Measurements from ENCODE around the gene LCMT2.

Gene LCMT2

GRCh38 chr15:43329960-43330779, at the start of gene LCMT2:
Gene LCMT2 (minus strand): TSS chr15:43330573. CDS start chr15:43330489, 84 bp downstream.
- H3K4me1 ChIP-seq (ENCODE audit: control insufficient read depth in 2 of 2, insufficient read depth in 2 of 2, low read length in 2 of 2): peaks cover 13 to 19% of the 10 kb centered on the region in 2 donors
- H3K9ac ChIP-seq (ENCODE audit: low read depth in 1 of 2, low read length in 2 of 2): peak within 1 kb of the TSS; percentile 71 to 73
- H3K27ac ChIP-seq (ENCODE audit: low read depth in 2 of 2, low read length in 2 of 2): peak within 1 kb of the TSS; percentile 94 to 97
- H3K36me3 ChIP-seq (ENCODE audit: control insufficient read depth in 2 of 2, insufficient read depth in 2 of 2, low read length in 2 of 2): peaks cover 2 to 3% of the 10 kb centered on the region in 2 donors
- H3K27me3 ChIP-seq (ENCODE audit: control insufficient read depth in 2 of 2, insufficient read depth in 2 of 2, low read length in 2 of 2): no peaks in the 10 kb centered on the region
- peak within 1 kb of the TSS; percentile 89 for H3K4me3 ChIP-seq (ENCODE audit: low read length in 2 of 2)
- no peaks in the 10 kb centered on the region for H3K9me3 ChIP-seq (ENCODE audit: control insufficient read depth in 2 of 2, low read length in 2 of 2)

GRCh38 chr15:43378601-43379000, 48.2 kb upstream of the LCMT2 start:
- Histone ChIP-seq H3K9me3 (ENCODE audit: control insufficient read depth in 2 of 2, low read length in 2 of 2) (no peaks in the 10 kb centered on the region), H3K36me3 (ENCODE audit: control insufficient read depth in 2 of 2, insufficient read depth in 2 of 2, low read length in 2 of 2) (peaks cover 36 to 47% of the 10 kb centered on the region in 2 donors), H3K4me3 (ENCODE audit: low read length in 2 of 2) (no peak overlapping the region), H3K9ac (ENCODE audit: low read depth in 1 of 2, low read length in 2 of 2) (no peak overlapping the region), H3K4me1 (ENCODE audit: control insufficient read depth in 2 of 2, insufficient read depth in 2 of 2, low read length in 2 of 2) (no peaks in the 10 kb centered on the region), H3K27ac (ENCODE audit: low read depth in 2 of 2, low read length in 2 of 2) (no peak overlapping the region), H3K27me3 (ENCODE audit: control insufficient read depth in 2 of 2, insufficient read depth in 2 of 2, low read length in 2 of 2) (no peaks in the 10 kb centered on the region)

- H3K27me3 ChIP-seq (ENCODE audit: control insufficient read depth in 2 of 2, insufficient read depth in 2 of 2, low read length in 2 of 2): no peaks in the 10 kb centered on the region
- H3K9ac ChIP-seq (ENCODE audit: low read depth in 1 of 2, low read length in 2 of 2): no peak overlapping the region
- peaks cover 27 to 31% of the 10 kb centered on the region in 2 donors for H3K36me3 ChIP-seq (ENCODE audit: control insufficient read depth in 2 of 2, insufficient read depth in 2 of 2, low read length in 2 of 2)
- no peak overlapping the region for H3K4me3 ChIP-seq (ENCODE audit: low read length in 2 of 2)
- H3K9me3 ChIP-seq (ENCODE audit: control insufficient read depth in 2 of 2, low read length in 2 of 2): no peaks in the 10 kb centered on the region
- no peak overlapping the region for H3K27ac ChIP-seq (ENCODE audit: low read depth in 2 of 2, low read length in 2 of 2)
- peaks cover 7 to 8% of the 10 kb centered on the region in 2 donors for H3K4me1 ChIP-seq (ENCODE audit: control insufficient read depth in 2 of 2, insufficient read depth in 2 of 2, low read length in 2 of 2)
These were observed 45.8 kb upstream of the LCMT2 start for GRCh38 chr15:43376017-43376705.

- no peaks in the 10 kb centered on the region for H3K9me3 ChIP-seq (ENCODE audit: control insufficient read depth in 2 of 2, low read length in 2 of 2)
- peak within 1 kb of the TSS; percentile 96 for H3K4me3 ChIP-seq (ENCODE audit: low read length in 2 of 2)
- no peaks in the 10 kb centered on the region for H3K27me3 ChIP-seq (ENCODE audit: control insufficient read depth in 2 of 2, insufficient read depth in 2 of 2, low read length in 2 of 2)
- peak within 1 kb of the TSS; percentile 80 to 94 for H3K9ac ChIP-seq (ENCODE audit: low read depth in 1 of 2, low read length in 2 of 2)
- H3K27ac ChIP-seq (ENCODE audit: low read depth in 2 of 2, low read length in 2 of 2): peak within 1 kb of the TSS; percentile 10 to 43
- H3K4me1 ChIP-seq (ENCODE audit: control insufficient read depth in 2 of 2, insufficient read depth in 2 of 2, low read length in 2 of 2): peaks cover 18 to 22% of the 10 kb centered on the region in 2 donors
- peaks cover 13 to 18% of the 10 kb centered on the region in 2 donors for H3K36me3 ChIP-seq (ENCODE audit: control insufficient read depth in 2 of 2, insufficient read depth in 2 of 2, low read length in 2 of 2)
These were observed 40.9 kb upstream of the LCMT2 start, which contains the start of the genes TUBGCP4 and ZSCAN29 for GRCh38 chr15:43370975-43371974. Gene TUBGCP4 (plus strand): TSS chr15:43371101. CDS start chr15:43371355, 254 bp downstream. Gene ZSCAN29 (minus strand): TSS chr15:43371043. CDS start chr15:43369913, 1,130 bp downstream.

- Histone ChIP-seq H3K4me3 (ENCODE audit: low read length in 2 of 2) (peak overlapping the region; percentile 96), H3K9me3 (ENCODE audit: control insufficient read depth in 2 of 2, low read length in 2 of 2) (no peaks in the 10 kb centered on the region), H3K27ac (ENCODE audit: low read depth in 2 of 2, low read length in 2 of 2) (peak overlapping the region in 1 of 2 donors; percentile 43), H3K36me3 (ENCODE audit: control insufficient read depth in 2 of 2, insufficient read depth in 2 of 2, low read length in 2 of 2) (peaks cover 18 to 21% of the 10 kb centered on the region in 2 donors), H3K9ac (ENCODE audit: low read depth in 1 of 2, low read length in 2 of 2) (peak overlapping the region; percentile 80 to 94), H3K4me1 (ENCODE audit: control insufficient read depth in 2 of 2, insufficient read depth in 2 of 2, low read length in 2 of 2) (peaks cover 18 to 22% of the 10 kb centered on the region in 2 donors), H3K27me3 (ENCODE audit: control insufficient read depth in 2 of 2, insufficient read depth in 2 of 2, low read length in 2 of 2) (no peaks in the 10 kb centered on the region)
These were observed 40.1 kb upstream of the LCMT2 start for GRCh38 chr15:43370310-43370974.

GRCh38 chr15:43361313-43361903, 31.0 kb upstream of the LCMT2 start:
- H3K4me3 ChIP-seq (ENCODE audit: low read length in 2 of 2): no peak overlapping the region
- H3K9ac ChIP-seq (ENCODE audit: low read depth in 1 of 2, low read length in 2 of 2): no peak overlapping the region
- H3K27me3 ChIP-seq (ENCODE audit: control insufficient read depth in 2 of 2, insufficient read depth in 2 of 2, low read length in 2 of 2): no peaks in the 10 kb centered on the region
- H3K27ac ChIP-seq (ENCODE audit: low read depth in 2 of 2, low read length in 2 of 2): no peak overlapping the region
- H3K9me3 ChIP-seq (ENCODE audit: control insufficient read depth in 2 of 2, low read length in 2 of 2): peaks cover 24 to 30% of the 10 kb centered on the region in 2 donors
- no peaks in the 10 kb centered on the region for H3K4me1 ChIP-seq (ENCODE audit: control insufficient read depth in 2 of 2, insufficient read depth in 2 of 2, low read length in 2 of 2)
- H3K36me3 ChIP-seq (ENCODE audit: control insufficient read depth in 2 of 2, insufficient read depth in 2 of 2, low read length in 2 of 2): peaks cover 57 to 64% of the 10 kb centered on the region in 2 donors

GRCh38 chr15:43360821-43361220, 30.4 kb upstream of the LCMT2 start:
- H3K27me3 ChIP-seq (ENCODE audit: control insufficient read depth in 2 of 2, insufficient read depth in 2 of 2, low read length in 2 of 2): no peaks in the 10 kb centered on the region
- no peak overlapping the region for H3K9ac ChIP-seq (ENCODE audit: low read depth in 1 of 2, low read length in 2 of 2)
- H3K4me1 ChIP-seq (ENCODE audit: control insufficient read depth in 2 of 2, insufficient read depth in 2 of 2, low read length in 2 of 2): no peaks in the 10 kb centered on the region
- H3K4me3 ChIP-seq (ENCODE audit: low read length in 2 of 2): no peak overlapping the region
- peaks cover 52 to 58% of the 10 kb centered on the region in 2 donors for H3K36me3 ChIP-seq (ENCODE audit: control insufficient read depth in 2 of 2, insufficient read depth in 2 of 2, low read length in 2 of 2)
- peaks cover 24 to 30% of the 10 kb centered on the region in 2 donors for H3K9me3 ChIP-seq (ENCODE audit: control insufficient read depth in 2 of 2, low read length in 2 of 2)
- H3K27ac ChIP-seq (ENCODE audit: low read depth in 2 of 2, low read length in 2 of 2): no peak overlapping the region

GRCh38 chr15:43352693-43353382, 22.5 kb upstream of the LCMT2 start:
- no peaks in the 10 kb centered on the region for H3K27me3 ChIP-seq (ENCODE audit: control insufficient read depth in 2 of 2, insufficient read depth in 2 of 2, low read length in 2 of 2)
- H3K9ac ChIP-seq (ENCODE audit: low read depth in 1 of 2, low read length in 2 of 2): no peak overlapping the region
- H3K4me3 ChIP-seq (ENCODE audit: low read length in 2 of 2): no peak overlapping the region
- no peak overlapping the region for H3K27ac ChIP-seq (ENCODE audit: low read depth in 2 of 2, low read length in 2 of 2)
- no peaks in the 10 kb centered on the region for H3K9me3 ChIP-seq (ENCODE audit: control insufficient read depth in 2 of 2, low read length in 2 of 2)
- peaks cover 15 to 24% of the 10 kb centered on the region in 2 donors for H3K36me3 ChIP-seq (ENCODE audit: control insufficient read depth in 2 of 2, insufficient read depth in 2 of 2, low read length in 2 of 2)
- no peaks in the 10 kb centered on the region for H3K4me1 ChIP-seq (ENCODE audit: control insufficient read depth in 2 of 2, insufficient read depth in 2 of 2, low read length in 2 of 2)

All from mucosa of rectum (tissue), 2 donors.